CD4-positive, alpha-beta T cell (primary cell): Measurements from ENCODE around the gene HMCN2. TPM values are rescaled to one million over a fixed set of nuclear protein-coding genes. Genes with fewer than 3 reads are reported as not detected.

Experiments
- ATAC-seq: fragments of 200-7000 bp; cut with Tn5 transposase; one replicate; pipeline ENCODE4 v1.10.0; 2022; ENCODE audit warnings: mild to moderate bottlenecking; ENCODE audit not compliant: poor library complexity
- CTCF ChIA-PET: fragments of 350-600 bp; sonication (Branson Sonifier 250); formaldehyde crosslinking; loops from one replicate; lab custom pipeline; 2021; ENCODE audit warnings: antibody characterized with exemption, inconsistent platforms; lab: Charles Lee
- POLR2A ChIA-PET: fragments of 350-600 bp; sonication (Branson Sonifier 250); formaldehyde crosslinking; loops from one replicate; lab custom pipeline; 2021; ENCODE audit warnings: antibody characterized with exemption, inconsistent platforms; lab: Charles Lee
- DNase-seq, 14 experiments: peaks; one replicate each; pipeline ENCODE4 v3.0.0-alpha.2; 2013 to 2020; ENCODE audit warnings: mixed read lengths in 2 of 14
- H3K27ac ChIP-seq, 2 donors: one replicate each; pipeline versions ENCODE4 v1.5.1 to v1.7.0; 2013; ENCODE audit warnings: low read length in 2 of 2, low read depth in 1 of 2, mild to moderate bottlenecking in 1 of 2
- H3K27me3 ChIP-seq, 2 experiments: 1 replicate in 1 of 2; 2 replicates in 1 of 2; pipeline versions ENCODE4 v1.6.1 to v1.7.0; 2013; ENCODE audit warnings: low read length in 2 of 2, control low read depth in 1 of 2, mild to moderate bottlenecking in 1 of 2, moderate library complexity in 1 of 2; ENCODE audit not compliant: insufficient read depth in 2 of 2, control insufficient read depth in 1 of 2
- H3K36me3 ChIP-seq: one replicate; pipeline ENCODE4 v1.6.1; 2013; ENCODE audit warnings: low read length, control low read depth; ENCODE audit not compliant: insufficient read depth
- H3K4me1 ChIP-seq: one replicate; pipeline ENCODE4 v1.6.1; 2013; ENCODE audit warnings: low read length, control low read depth; ENCODE audit not compliant: insufficient read depth
- H3K4me3 ChIP-seq: one replicate; pipeline ENCODE4 v1.5.1; 2013; ENCODE audit warnings: mild to moderate bottlenecking, low read length, moderate library complexity
- H3K9me3 ChIP-seq, 2 experiments: 1 replicate in 1 of 2; 2 replicates in 1 of 2; pipeline versions ENCODE4 v1.6.1 to v1.7.0; 2013; ENCODE audit warnings: low read length in 2 of 2, mild to moderate bottlenecking in 2 of 2, control low read depth in 1 of 2, moderate library complexity in 1 of 2; ENCODE audit not compliant: control insufficient read depth in 1 of 2, insufficient read depth in 1 of 2
- H3K27ac Mint-ChIP-seq: one replicate; pipeline ENCODE4 v1.8.0; 2020; ENCODE audit warnings: mixed read lengths
- H3K27me3 Mint-ChIP-seq: one replicate; pipeline ENCODE4 v1.8.0; 2021; ENCODE audit warnings: mixed read lengths
- H3K36me3 Mint-ChIP-seq: one replicate; pipeline ENCODE4 v1.8.0; 2021; ENCODE audit warnings: low read depth, mixed read lengths
- H3K4me1 Mint-ChIP-seq: one replicate; pipeline ENCODE4 v1.8.0; 2021; ENCODE audit warnings: low read depth, mixed read lengths
- H3K4me3 Mint-ChIP-seq: one replicate; pipeline ENCODE4 v1.8.0; 2020; ENCODE audit warnings: mild to moderate bottlenecking, mixed read lengths
- H3K9me3 Mint-ChIP-seq: one replicate; pipeline ENCODE4 v1.8.0; 2020; ENCODE audit warnings: mixed read lengths
- CTCF ChIP-seq: fragments of 200-600 bp; IDR thresholded peaks from one replicate; pipeline ENCODE4 v1.8.0; 2022; ENCODE audit warnings: antibody characterized with exemption, mild to moderate bottlenecking
- intact Hi-C, 2 experiments: fragments of 100-400 bp; cut with DNase I in 1 of 2; cut with micrococcal nuclease in 1 of 2; formaldehyde crosslinking; loops; one replicate each; pipeline versions ENCODE4 v1.15.1 to v1.9.0; 2023 to 2025; cut with DNase I, micrococcal nuclease
- total RNA-seq, 174 experiments: library from RNA in 2 of 174; stranded (reverse) in 2 of 174; gene quantifications; one replicate each; pipeline ENCODE4 v1.2.3 and lab custom pipeline; 2021 to 2026

The HMCN2 gene
- total RNA-seq, 2 experiments from 2014 or later: not detected

GRCh38 chr9:130448035-130448624 lies 182.6 kb downstream of the HMCN2 start:
- peaks cover 14% of the 10 kb centered on the region for H3K4me1 ChIP-seq
- Mint-ChIP-seq H3K9me3 (no peaks in the 10 kb centered on the region), H3K27ac (no peak overlapping the region), H3K4me1 (no peaks in the 10 kb centered on the region), H3K27me3 (peaks cover 46% of the 10 kb centered on the region), H3K36me3 (no peaks in the 10 kb centered on the region), H3K4me3 (no peak overlapping the region)
- no peaks in the 10 kb centered on the region for H3K36me3 ChIP-seq
- H3K9me3 ChIP-seq: peaks cover 0 to 16% of the 10 kb centered on the region in 2 experiments
- POLR2A ChIA-PET: no interaction called here
- H3K4me3 ChIP-seq: no peak overlapping the region
- DNase-seq: no peak
- peaks cover 30 to 38% of the 10 kb centered on the region in 2 experiments for H3K27me3 ChIP-seq
- no peak for TF ChIP-seq CTCF
- intact Hi-C loops: no loop called here
- CTCF ChIA-PET: no interaction called here
- ATAC-seq: no peak
- H3K27ac ChIP-seq: no peak overlapping the region

- Mint-ChIP-seq H3K36me3 (no peaks in the 10 kb centered on the region), H3K4me3 (no peak overlapping the region), H3K9me3 (no peaks in the 10 kb centered on the region), H3K4me1 (no peaks in the 10 kb centered on the region), H3K27me3 (peaks cover 39% of the 10 kb centered on the region), H3K27ac (no peak overlapping the region)
- no peak for ATAC-seq
- H3K27ac ChIP-seq: no peak overlapping the region
- H3K4me3 ChIP-seq: no peak overlapping the region
- H3K4me1 ChIP-seq: peaks cover 14% of the 10 kb centered on the region
- intact Hi-C loops: no loop called here
- ChIA-PET CTCF (interaction anchor here (0.7 to 1.0 kb wide), 3 partner anchors 110 to 827 kb away, joined by 3 to 5 read pairs (median 3); no protein-coding TSS in a partner anchor), POLR2A (no interaction called here)
- H3K27me3 ChIP-seq: peaks cover 22 to 30% of the 10 kb centered on the region in 2 experiments
- TF ChIP-seq CTCF: no peak
- no peaks in the 10 kb centered on the region for H3K36me3 ChIP-seq
- DNase-seq: no peak
- H3K9me3 ChIP-seq: peaks cover 0 to 9% of the 10 kb centered on the region in 2 experiments
These were observed 183.4 kb downstream of the HMCN2 start for GRCh38 chr9:130448771-130449603.

- peaks cover 0 to 2% of the 10 kb centered on the region in 2 experiments for H3K9me3 ChIP-seq
- Mint-ChIP-seq H3K27ac (no peak overlapping the region), H3K36me3 (no peaks in the 10 kb centered on the region), H3K27me3 (peaks cover 39% of the 10 kb centered on the region), H3K9me3 (no peaks in the 10 kb centered on the region), H3K4me1 (no peaks in the 10 kb centered on the region), H3K4me3 (no peak overlapping the region)
- H3K4me1 ChIP-seq: peaks cover 7% of the 10 kb centered on the region
- no peak overlapping the region for H3K27ac ChIP-seq
- DNase-seq (no peak), ATAC-seq (no peak)
- POLR2A ChIA-PET: no interaction called here
- H3K4me3 ChIP-seq: no peak overlapping the region
- TF ChIP-seq CTCF: no peak
- intact Hi-C loops: no loop called here
- CTCF ChIA-PET: no interaction called here
- H3K27me3 ChIP-seq: peaks cover 16 to 20% of the 10 kb centered on the region in 2 experiments
- H3K36me3 ChIP-seq: no peaks in the 10 kb centered on the region
These were observed 184.9 kb downstream of the HMCN2 start for GRCh38 chr9:130450344-130451003.
